GM18867 (cell line): ENCODE data around the gene AFF3.
"Not testable (repeated sequence)": the region's sequence is repeated elsewhere in the genome, so short reads cannot be mapped to it uniquely, and the experiment has no call there.

Experiments used
- ATAC-seq: cut with Tn5 transposase; IDR thresholded peaks from one replicate; pipeline ENCODE4 v1.9.1; 2021; ENCODE audit warnings: mild to moderate bottlenecking, moderate library complexity; ENCODE audit not compliant: unreplicated experiment

The AFF3 gene

DNA sequence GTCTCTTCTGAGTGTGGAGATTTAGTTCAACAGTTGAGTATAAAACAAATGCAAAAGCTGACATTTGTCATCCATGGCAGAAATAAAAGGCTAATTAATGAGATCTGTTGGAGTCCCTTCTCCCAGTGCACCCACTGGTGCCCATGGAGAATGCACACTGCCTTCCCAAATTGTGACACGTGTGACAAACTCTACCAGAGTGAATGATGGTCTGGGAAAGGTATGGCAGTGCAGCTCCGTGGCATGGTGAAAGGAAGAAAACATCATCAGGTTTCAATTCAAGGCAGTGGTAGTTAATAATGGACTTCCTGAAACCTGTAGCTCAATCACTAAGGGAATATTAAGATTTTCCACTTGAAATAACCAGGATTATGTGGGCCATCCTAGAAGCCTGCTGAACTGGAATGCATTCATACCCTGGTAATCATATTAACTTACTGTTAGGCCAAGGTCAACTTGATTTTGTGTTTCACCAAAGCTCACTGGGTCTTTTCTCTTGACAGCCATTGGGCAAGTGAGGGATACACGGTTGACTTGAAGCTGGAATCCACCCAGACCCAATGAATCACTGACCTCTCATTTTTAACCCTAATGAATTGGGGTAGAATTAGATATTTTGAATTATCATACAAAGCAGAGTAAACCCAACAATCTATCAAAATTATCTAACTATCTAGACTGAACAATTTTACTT, 167.6 kb downstream of the AFF3 start:
- no peak for ATAC-seq

DNA sequence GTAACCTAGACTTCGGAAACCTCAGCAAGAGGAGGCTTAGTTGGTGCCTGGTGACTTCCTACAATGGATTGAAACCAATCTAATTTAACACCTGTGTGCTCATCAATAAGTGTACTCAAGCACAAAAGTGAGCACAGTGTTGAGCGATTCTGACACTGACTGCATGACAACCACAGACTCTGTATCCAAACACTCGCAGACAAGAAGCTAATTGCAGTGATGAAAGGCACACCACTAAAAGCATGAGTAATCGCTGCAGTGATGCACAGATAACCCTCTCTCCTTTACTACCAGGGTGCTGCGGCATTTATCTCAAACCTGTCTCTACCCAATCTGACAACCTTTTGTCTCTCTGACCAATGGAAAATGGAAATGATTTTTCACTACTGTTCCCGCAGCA, 168.1 kb downstream of the AFF3 start:
- ATAC-seq, result no peak

DNA sequence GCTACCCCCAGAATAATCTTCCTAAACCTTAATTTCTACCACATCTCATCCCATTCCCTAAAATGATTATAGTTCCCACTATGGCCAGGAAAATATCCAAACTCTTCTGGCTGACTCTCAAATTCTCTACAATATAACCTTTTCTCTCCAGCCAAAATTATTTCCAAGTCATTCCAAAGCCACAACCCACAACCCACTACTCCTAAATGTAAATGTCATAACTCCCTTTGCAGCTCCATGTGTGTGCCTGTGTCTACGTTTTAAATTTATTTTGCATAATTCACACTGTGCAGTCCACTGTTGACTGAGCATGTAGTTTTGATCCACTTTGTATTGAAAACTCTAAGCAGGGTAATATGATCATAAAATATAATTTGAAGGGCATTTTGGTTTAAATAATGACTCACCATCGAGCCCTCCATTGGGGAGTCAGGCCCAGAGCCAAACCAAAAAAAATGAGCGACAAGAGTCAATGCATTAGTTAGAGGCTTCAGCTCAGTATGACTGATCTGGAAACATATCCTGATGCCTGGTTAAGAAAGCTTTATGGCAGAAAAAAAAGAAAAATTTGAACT, 171.0 kb downstream of the AFF3 start:
- ATAC-seq, result no peak

DNA sequence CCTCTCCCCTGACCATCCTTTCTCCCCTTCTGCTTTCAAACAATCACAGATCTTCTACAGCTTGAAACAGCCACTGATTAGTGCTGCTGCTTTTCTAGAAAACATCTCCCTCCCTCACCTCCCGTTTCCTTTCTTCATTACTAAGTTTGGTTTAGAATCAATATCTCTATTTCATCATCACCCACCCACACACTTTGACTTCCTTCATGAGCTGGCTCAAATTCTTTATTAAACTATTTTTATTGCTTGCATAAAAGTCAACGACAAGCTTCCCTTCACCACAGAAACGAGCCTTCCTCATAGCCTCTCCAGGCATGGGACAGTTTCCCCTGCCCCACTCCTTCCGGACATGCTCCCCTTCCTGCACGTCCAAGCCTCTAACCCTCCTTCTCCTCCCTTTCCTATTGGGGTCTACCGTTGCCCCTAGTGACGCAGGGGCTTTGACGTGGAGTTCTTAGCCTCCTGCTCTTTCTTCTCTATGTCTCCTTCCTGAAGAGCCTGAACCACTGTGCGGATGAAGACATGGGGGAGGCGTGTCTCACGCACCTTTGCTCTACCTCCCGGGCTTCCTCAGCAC, 172.0 kb downstream of the AFF3 start:
- ATAC-seq, result no peak

DNA sequence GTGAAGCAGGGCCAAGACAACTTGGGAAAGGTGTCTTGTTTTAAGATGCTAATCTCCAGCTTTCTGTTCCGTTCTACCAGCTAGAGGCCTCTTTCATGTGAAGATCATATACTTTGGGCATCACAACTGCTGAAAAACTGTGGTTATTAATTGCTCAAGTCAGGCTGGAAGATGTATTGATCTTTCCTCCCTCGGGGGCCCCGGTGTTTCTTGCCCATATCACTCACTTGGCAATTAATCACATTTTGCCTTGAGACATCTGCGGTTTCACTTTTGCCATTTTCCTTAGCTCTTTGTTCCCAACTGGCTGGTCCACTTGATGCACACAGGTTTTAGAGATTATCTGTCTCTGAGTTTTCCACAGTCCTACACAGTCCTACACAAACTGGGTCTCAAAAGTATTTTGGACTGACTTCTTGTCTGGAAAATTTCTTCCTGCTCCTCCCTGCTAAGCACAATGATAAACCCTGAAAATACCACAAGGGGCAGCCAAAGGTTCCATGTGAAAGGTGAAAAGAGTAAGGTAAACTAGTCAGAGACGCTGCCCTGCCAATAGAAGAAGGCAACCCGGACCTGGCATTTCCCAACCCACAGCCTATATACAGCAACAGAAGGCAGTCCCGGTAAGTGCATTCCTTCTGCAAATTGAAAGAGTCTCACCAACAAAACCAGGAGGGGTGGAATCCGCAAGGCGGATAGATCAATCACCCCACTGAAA, 181.0 kb downstream of the AFF3 start:
- no peak for ATAC-seq

DNA sequence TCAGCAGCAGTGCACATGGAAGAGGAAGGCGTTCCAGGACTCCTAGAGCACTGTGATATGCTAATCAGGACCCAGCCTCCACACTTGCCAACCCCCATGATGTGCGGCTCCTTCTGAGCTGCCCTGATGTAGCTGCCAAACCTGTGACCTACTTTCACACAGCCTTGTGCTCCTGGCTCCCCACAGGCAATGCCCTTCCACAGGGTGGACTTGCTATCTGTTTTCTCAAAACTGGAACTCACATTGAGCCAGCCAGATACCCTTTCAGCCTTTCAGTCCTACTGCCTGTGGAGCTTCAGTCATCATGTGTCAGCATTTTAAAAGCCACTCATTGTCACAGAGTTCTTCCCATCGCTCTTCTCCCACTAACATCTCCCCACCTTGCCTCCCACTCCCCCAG, 181.6 kb downstream of the AFF3 start:
- no peak for ATAC-seq

DNA sequence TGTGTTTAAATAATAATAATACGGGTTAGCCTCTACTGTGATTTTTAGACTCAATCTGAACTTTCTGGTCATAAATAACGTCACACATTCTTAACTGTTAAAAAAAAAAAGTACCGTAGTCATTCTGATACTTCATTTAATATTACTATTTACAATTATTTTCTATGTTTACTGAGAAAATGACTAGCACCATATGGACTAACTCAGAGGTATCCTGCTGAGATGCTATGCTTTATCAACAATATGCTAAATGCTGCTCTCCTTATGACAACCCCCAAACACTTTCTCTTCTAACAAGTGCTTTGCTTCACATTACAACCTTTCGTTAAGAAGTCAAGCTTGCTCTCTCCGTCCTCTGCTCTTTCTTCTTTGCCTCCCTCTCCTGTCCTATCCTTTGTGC, 182.1 kb downstream of the AFF3 start:
- ATAC-seq, result no peak

DNA sequence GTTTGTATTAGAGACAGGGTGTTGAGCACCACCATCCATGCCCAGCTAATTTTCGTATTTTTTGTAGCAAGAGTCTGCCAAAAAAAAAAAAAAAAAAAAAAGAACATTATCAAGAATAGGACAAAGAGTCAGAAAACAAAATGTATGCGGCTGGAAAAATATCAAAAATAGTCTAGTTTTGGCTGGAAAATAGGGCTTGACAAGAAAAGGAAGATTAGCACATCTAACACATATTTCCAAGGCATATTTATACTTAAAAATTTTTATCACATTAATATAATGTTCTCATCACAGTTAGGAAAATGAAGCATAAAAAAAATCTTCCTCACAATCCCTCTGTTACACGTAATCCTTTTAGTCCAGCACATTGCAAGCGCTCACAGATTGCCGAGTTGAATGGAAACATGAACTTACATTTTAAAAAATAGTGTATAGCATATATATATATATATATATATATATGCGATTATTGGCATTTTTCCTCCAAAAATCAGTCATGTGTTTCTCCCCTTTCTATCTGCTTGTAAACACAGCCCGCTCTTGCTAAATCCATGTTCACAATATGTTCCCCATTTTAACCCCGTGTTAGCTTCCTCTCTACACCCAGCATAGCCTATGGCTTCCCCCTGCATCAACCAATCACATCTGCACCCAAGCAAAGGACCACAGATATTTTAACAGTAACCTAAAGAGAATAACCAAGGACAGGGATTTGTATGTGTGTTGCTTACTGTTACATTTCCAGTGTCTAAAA, 183.0 kb downstream of the AFF3 start:
- ATAC-seq, result no peak

DNA sequence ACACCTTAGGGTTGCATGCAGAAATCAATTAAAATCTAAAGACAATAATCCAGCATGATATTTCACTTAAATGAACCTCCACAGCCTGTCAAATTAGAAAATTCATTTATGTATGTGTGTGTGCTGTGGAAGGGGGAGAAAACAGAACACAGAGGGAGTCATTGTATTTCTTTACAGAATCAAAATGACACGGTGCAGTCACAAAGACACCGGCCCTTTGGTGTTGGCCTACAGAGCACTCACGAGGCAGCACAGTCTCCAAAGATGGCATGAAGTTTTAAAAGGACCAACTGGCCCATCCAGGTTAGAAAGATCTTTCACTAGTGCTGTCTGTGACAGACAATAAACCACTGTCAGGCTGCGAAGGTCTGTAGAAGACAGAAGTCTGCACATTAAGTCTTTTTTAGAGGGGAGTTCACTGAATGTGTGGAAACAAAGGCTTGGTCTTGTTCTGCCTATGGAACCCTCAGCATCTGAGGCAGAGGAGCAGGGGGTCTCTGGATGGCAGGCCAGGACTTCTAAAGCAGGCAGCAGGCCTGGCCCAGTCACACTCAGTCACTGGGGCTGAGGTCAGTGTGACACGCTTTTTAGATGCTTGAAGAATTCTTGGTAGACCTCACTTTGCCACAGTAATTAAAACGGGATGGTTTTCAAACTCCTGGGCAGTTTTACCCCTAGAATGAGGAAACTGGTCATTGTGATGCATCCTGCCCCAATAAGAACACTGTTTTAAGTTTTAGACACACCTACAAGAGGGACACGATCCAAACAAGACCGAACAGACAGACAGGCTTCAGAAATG, 184.9 kb downstream of the AFF3 start:
- ATAC-seq, result no peak

DNA sequence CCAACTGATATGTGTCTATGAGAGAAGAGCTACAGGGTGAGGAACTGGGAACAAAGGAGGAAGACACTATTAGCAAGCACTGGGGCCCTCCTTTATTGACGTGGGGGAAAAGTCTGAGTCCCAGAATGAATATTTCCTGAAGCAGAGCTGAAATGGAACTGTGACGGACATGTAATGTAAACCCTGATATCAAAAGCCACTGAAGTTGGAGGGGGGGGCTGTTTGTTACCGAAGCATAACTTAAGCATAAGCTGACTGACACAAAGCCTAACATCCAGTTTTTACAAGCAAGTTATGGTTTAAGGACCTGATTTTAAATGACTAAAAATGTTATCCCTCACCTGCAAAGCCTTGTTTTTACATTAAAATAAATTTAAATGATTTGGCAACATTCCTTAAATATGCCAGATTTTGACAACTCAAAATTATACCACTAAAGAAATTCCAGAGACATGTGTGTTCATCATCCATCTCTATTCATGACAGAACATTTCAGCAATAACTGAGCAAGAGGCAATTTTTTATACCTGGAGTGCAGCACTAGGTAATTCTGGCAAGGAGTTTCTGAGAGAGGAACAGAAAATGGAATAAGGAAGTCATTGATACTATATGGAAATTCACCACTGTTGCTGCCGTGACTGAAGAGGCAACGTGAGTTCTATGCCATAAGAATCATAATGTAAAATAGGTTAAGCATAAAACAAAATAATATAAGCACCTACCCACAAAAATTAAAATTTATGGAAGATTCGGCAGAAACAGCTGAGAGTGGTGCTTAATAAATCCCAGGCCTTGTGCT, 186.0 kb downstream of the AFF3 start:
- no peak for ATAC-seq

DNA sequence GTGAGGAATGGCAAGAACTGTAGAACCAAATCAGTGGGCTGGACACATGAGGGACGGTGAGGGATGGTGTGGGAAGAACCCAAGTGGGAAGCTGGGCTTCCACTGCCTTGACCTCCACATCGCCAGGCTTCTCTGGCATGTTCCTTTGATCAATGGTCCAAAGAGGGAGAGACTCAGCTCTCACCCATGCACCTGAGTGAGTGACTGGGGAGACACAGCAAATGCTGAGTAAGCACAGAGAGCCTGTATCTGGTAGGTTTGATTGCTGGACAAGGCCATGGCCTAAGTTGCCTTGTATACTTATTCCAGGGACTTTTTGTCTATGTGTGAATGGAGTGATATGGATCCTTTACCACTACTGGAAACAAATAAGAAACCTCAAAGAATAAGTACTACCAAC, 188.6 kb downstream of the AFF3 start:
- no peak for ATAC-seq

DNA sequence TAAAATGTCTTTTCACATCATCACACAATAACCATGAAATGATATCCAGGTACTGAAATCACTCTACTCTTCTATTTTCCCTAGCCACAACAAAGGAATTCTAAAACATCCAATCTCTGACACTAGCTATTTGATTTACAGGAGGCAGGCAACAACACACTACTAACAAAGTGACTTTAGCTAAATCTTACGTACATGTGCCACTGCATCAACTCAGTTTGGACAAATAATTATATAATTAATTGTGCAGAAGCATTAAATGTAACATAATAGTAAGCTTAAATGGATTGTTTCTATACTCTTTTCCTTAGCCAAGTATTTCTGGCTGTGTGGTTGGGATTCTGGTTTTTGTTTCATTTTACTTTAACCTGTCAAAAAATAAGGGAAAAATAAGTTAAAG, 192.4 kb downstream of the AFF3 start:
- ATAC-seq, result no peak

DNA sequence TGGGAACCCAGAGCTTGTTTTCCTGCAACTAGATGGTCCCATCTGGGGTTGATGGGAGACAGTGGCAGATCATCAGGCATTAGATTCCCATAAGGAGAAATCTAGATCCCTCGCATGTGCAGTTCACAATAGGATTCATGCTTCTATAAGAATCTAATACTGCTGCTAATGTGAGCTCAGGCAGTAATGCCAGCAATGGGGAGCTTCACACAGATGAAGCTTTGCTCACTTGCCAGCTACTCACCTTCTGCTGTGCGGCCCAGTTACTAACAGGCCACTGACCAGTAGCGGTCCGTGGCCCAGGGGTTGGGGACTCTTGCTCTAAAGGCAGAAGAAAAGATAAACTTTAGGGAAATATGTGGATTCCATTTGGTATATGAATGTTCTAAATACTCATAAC, 192.9 kb downstream of the AFF3 start:
- ATAC-seq, result no peak

DNA sequence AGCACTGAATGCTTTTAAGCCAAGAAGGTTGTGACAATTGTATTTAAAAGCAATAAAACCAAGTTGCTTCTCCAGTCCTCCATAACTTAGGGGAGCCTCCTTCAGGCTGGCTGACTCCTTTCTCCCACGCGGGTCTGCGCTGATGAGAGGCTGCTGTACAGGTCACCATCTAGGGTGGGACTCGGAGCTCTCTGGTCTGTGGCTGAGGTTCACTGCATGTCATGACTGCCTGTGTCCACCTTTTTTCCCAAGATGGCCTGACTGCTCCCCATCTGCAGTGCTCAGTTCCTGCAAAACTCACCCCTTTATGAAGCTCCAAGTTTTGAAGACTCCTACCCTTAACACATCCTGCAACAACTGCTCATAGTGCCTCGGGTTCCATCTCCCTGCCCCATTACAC, 194.4 kb downstream of the AFF3 start:
- ATAC-seq, result no peak

DNA sequence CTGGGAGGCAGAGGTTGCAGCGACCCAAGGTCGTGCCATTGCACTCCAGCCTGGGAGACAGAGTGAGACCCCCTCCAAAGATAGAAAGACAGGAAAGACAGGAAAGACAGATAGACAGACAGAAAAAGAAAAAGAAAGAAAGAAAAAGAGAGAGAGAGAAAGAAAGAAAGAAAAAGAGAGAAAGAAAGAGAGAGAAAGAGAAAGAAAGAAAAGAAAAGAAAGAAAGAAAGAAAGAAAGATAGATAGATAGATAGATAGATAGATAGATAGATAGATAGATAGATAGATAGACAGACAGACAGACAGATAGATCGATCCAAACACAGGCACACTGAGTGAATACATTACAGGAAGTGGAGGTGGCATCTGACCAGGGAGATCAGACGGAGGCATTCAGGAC, 195.0 kb downstream of the AFF3 start:
- ATAC-seq, result not testable (repeated sequence)

DNA sequence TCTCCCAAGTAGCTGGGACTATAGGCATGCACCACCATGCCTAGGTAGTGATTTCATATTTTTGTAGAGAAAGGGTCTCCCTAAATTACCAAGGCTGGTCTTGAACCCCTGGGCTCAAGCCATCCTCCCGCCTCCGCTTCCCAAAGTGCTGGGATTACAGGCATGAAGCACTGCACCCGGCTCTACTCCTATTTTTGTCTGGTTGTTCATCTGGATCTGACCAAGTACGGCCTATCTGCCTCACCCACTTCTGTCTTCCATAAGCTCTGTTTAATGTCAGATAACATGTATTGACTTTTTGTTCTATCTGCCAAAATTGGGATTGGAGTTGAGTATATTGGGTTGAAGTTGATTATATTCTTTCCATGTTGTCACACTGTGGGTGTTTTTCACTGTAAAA, 198.4 kb downstream of the AFF3 start:
- ATAC-seq, result no peak

DNA sequence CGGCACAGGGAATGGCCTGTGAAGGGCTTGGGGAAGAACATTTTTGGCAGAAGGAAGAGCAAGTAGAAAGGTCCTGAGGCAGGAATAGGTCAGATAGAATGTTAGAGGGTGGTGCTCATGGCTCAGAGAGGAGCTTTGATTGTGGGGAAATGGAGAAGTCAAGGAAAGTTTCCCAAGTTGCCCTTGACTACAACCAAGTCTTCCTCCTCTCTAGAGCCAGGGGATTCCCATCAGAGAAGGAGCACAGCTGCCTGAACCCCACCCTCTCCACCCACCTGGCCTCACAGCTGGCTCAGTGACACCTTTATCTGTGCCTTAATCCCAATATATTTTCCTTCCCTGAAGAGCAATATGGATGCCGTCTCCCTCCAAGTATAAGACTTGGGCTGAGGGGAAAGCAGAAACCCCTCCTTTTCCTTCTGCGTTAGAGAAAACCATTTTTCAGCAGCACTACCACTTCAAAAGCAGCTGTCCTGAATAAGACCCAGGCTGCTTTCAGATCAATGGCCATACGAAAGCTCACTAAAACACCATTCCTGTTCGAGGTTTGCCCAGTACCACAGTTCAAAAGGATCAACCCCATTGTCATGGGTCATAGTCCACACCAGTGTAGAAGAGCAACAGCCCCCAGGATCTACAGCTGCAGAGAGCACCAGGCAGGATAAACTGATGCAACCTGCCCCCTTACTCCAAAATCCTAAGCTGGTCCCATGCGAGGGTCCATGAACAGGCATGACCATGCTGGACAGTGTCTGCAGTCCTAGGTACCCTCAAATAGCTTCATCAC, 199.6 kb downstream of the AFF3 start:
- ATAC-seq, result no peak

DNA sequence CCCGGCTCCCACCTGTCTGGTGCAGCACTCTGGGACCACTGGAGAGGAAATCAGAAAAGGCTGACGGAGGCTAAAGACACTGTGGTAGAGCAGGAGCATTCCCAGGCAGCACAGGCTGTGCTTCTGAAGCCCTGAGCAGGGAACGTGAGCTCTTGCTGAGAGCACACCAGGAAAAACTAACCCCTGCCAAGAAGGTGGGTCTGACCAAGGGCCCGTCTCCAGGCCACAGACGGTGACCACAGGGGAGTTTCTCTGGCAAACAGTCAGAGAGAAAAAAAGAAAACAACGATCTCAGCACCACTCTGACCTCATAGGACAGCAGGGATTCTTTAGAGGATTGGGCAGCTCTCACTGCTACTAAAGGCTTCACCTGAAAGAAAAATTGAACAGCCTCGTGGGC, 201.4 kb downstream of the AFF3 start:
- no peak for ATAC-seq

DNA sequence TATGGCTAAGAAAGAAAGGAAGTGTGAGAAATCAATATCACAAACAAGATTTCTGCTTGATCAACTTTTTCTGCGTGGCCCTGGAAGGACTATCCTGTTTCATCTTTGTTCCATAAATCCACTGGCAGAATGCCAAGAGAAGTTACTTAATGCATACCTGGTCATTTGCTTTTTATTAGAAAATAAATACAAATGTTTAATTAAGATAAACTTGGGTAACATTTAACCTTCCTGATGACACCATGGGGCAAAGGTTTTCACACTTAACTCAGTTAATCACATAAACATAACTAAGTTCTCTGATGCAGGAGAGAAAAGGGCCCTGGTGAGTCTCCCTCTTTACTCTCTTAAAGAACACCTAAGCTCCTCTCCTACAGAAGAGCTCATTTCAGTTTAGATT, 203.3 kb downstream of the AFF3 start:
- no peak for ATAC-seq
